HEK293 (cell line): Measurements from ENCODE around the gene RIN3.

Experiments
- CTCF ChIA-PET: fragments of 350-600 bp; formaldehyde crosslinking; extraction: SDS; loops from one replicate; lab custom pipeline; 2021; ENCODE audit warnings: antibody characterized with exemption; lab: Yijun Ruan, JAX
- POLR2A ChIA-PET: fragments of 300-600 bp; formaldehyde crosslinking; extraction: SDS; loops from one replicate; lab custom pipeline; 2020; ENCODE audit warnings: antibody characterized with exemption, inconsistent platforms; lab: Yijun Ruan, JAX
- H3K27ac ChIP-seq: fragments of 200-500 bp; sonication (Bioruptor generic); 2 replicates; pipeline ENCODE4 v1.5.1; 2014; ENCODE audit warnings: low read depth, low read length, control low read depth, inconsistent platforms; ENCODE audit errors: extremely low read depth
- H3K36me3 ChIP-seq, 2 experiments: fragments of 200-500 bp in 1 of 2; sonication (Bioruptor generic) in 1 of 2; 1 replicate in 1 of 2; 2 replicates in 1 of 2; pipeline ENCODE4 v1.5.1; 2014 to 2017; ENCODE audit warnings: inconsistent platforms in 2 of 2, low read length in 2 of 2; ENCODE audit not compliant: control insufficient read depth in 2 of 2, insufficient read depth in 1 of 2
- H3K4me1 ChIP-seq: fragments of 200-500 bp; sonication (Bioruptor generic); 2 replicates; pipeline ENCODE4 v1.5.1; 2014; ENCODE audit warnings: mild to moderate bottlenecking, low read length, inconsistent platforms; ENCODE audit not compliant: control insufficient read depth, insufficient read depth
- H3K4me3 ChIP-seq: 2 replicates; pipeline ENCODE4 v1.5.1; 2011; ENCODE audit warnings: low read depth, mild to moderate bottlenecking, control low read depth, low read length, moderate library complexity
- H3K9me3 ChIP-seq: fragments of 200-500 bp; sonication (Bioruptor generic); 2 replicates; pipeline ENCODE4 v1.5.1; 2014; ENCODE audit warnings: low read depth, low read length, inconsistent platforms; ENCODE audit not compliant: control insufficient read depth, insufficient read depth
- HOXA7 ChIP-seq: sonication (generic); formaldehyde crosslinking; IDR thresholded peaks from 2 replicates; pipeline ENCODE4 v1.8.1; 2022; ENCODE audit warnings: missing genetic modification reagents, borderline replicate concordance
- MZF1 ChIP-seq: fragments of 450-650 bp; formaldehyde crosslinking; IDR thresholded peaks from 2 replicates; pipeline ENCODE4 v1.5.1; 2017; ENCODE audit warnings: missing biosample characterization, missing genetic modification characterization, borderline replicate concordance
- YY2 ChIP-seq: fragments of 450-650 bp; formaldehyde crosslinking; IDR thresholded peaks from 2 replicates; pipeline ENCODE4 v1.5.1; 2016; ENCODE audit warnings: missing biosample characterization, missing genetic modification characterization
- ZBTB17 ChIP-seq: fragments of 450-650 bp; formaldehyde crosslinking; IDR thresholded peaks from 2 replicates; pipeline ENCODE4 v1.5.1; 2016; ENCODE audit warnings: missing biosample characterization, missing genetic modification characterization
- ZFP69B ChIP-seq: fragments of 450-650 bp; formaldehyde crosslinking; IDR thresholded peaks from 2 replicates; pipeline ENCODE4 v1.5.1; 2016; ENCODE audit warnings: missing biosample characterization, missing genetic modification characterization
- ZNF10 ChIP-seq: fragments of 450-650 bp; formaldehyde crosslinking; IDR thresholded peaks from 2 replicates; pipeline ENCODE4 v1.5.1; 2017; ENCODE audit warnings: missing biosample characterization, missing genetic modification characterization
- ZNF138 ChIP-seq: fragments of 450-650 bp; formaldehyde crosslinking; IDR thresholded peaks from 2 replicates; pipeline ENCODE4 v1.5.1; 2016; ENCODE audit warnings: missing biosample characterization, missing genetic modification characterization, borderline replicate concordance
- ZNF174 ChIP-seq: fragments of 450-650 bp; formaldehyde crosslinking; IDR thresholded peaks from 2 replicates; pipeline ENCODE4 v1.5.0; 2017; ENCODE audit warnings: missing biosample characterization, mild to moderate bottlenecking, missing genetic modification characterization
- ZNF248 ChIP-seq: fragments of 450-650 bp; formaldehyde crosslinking; IDR thresholded peaks from 2 replicates; pipeline ENCODE4 v1.5.1; 2017; ENCODE audit warnings: missing biosample characterization, missing genetic modification characterization
- ZNF292 ChIP-seq: fragments of 450-650 bp; formaldehyde crosslinking; IDR thresholded peaks from 2 replicates; pipeline ENCODE4 v1.5.1; 2016; ENCODE audit warnings: low read depth, missing biosample characterization, missing genetic modification characterization, borderline replicate concordance
- ZNF350 ChIP-seq: fragments of 450-650 bp; formaldehyde crosslinking; IDR thresholded peaks from 2 replicates; pipeline ENCODE4 v1.5.0; 2017; ENCODE audit warnings: missing biosample characterization, mild to moderate bottlenecking, missing genetic modification characterization
- ZNF37A ChIP-seq: fragments of 450-650 bp; IDR thresholded peaks from 2 replicates; pipeline ENCODE4 v1.5.1; 2018; ENCODE audit warnings: missing biosample characterization, missing genetic modification characterization
- ZNF48 ChIP-seq: fragments of 450-650 bp; formaldehyde crosslinking; IDR thresholded peaks from 2 replicates; pipeline ENCODE4 v1.5.1; 2016; ENCODE audit warnings: missing biosample characterization, missing genetic modification characterization
- ZNF514 ChIP-seq: fragments of 450-650 bp; formaldehyde crosslinking; IDR thresholded peaks from 2 replicates; pipeline ENCODE4 v1.5.1; 2016; ENCODE audit warnings: missing biosample characterization, missing genetic modification characterization
- ZNF529 ChIP-seq: fragments of 450-650 bp; formaldehyde crosslinking; IDR thresholded peaks from 2 replicates; pipeline ENCODE4 v1.5.1; 2017; ENCODE audit warnings: missing genetic modification characterization, missing biosample characterization; ENCODE audit not compliant: insufficient replicate concordance
- ZNF610 ChIP-seq: fragments of 450-650 bp; formaldehyde crosslinking; IDR thresholded peaks from 2 replicates; pipeline ENCODE4 v1.5.1; 2016; ENCODE audit warnings: missing biosample characterization, missing genetic modification characterization, borderline replicate concordance
- ZSCAN16 ChIP-seq: fragments of 450-650 bp; formaldehyde crosslinking; IDR thresholded peaks from 2 replicates; pipeline ENCODE4 v1.5.1; 2016; ENCODE audit warnings: missing biosample characterization, missing genetic modification characterization
- TF ChIP-seq, protein P1 (sequence below): fragments of 450-650 bp; formaldehyde crosslinking; IDR thresholded peaks from 2 replicates; pipeline ENCODE4 v1.5.1; 2016; ENCODE audit warnings: missing biosample characterization, missing genetic modification characterization
- TF ChIP-seq, protein P2 (sequence below): fragments of 450-650 bp; formaldehyde crosslinking; optimal IDR thresholded peaks from 2 replicates; pipeline ENCODE3; 2016; ENCODE audit warnings: missing biosample characterization, mild to moderate bottlenecking, missing genetic modification characterization
- TF ChIP-seq, protein P3 (sequence below): sonication (generic); formaldehyde crosslinking; IDR thresholded peaks from 2 replicates; pipeline ENCODE4 v1.8.1; 2022; ENCODE audit warnings: mild to moderate bottlenecking, moderate library complexity, missing genetic modification reagents
- TF ChIP-seq, protein P4 (sequence below): fragments of 450-650 bp; formaldehyde crosslinking; conservative IDR thresholded peaks from 2 replicates; pipeline ENCODE4 v1.5.1; 2016; ENCODE audit warnings: low read depth, missing biosample characterization, missing genetic modification characterization
- TF ChIP-seq, protein P5 (sequence below): fragments of 450-650 bp; formaldehyde crosslinking; IDR thresholded peaks from 2 replicates; pipeline ENCODE4 v1.5.1; 2016; ENCODE audit warnings: missing biosample characterization, missing genetic modification characterization
- TF ChIP-seq, protein P6 (sequence below): fragments of 450-650 bp; formaldehyde crosslinking; IDR thresholded peaks from 2 replicates; pipeline ENCODE4 v1.5.1; 2016; ENCODE audit warnings: missing biosample characterization, missing genetic modification characterization

Gene RIN3

DNA sequence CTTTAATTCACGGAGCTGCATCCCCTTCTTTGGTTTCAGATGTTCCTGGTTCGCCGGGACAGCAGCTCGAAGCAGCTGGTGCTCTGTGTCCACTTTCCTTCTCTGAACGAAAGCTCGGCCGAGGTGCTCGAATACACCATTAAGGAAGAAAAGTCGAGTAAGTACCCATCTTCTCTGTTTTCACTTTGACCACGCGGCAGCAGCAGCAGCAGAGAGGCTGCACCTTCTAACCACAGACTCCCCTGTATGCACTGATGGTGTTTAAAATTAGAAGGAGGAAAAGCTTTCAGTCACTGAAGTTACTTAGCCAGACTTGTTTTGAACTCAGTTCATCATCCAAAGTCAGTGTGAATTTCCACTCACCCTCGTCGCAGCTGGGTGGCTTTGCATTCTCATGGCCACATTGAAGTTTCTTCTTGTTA, 63.8 kb downstream of the RIN3 start:
- H3K4me1 ChIP-seq: no peaks in the 10 kb centered on the region
- CTCF ChIA-PET: no interaction called here
- TF ChIP-seq MZF1 (tag by site-specific recombination) (no peak), ZNF514 (no peak), HOXA7 (CRISPR knock-in tag) (no peak), ZFP69B (tag by site-specific recombination) (no peak), ZNF138 (tag by site-specific recombination) (no peak), ZSCAN16 (tag by site-specific recombination) (no peak), ZNF48 (tag by site-specific recombination) (no peak), ZNF529 (tag by site-specific recombination) (no peak), ZNF610 (tag by site-specific recombination) (no peak), ZNF174 (tag by site-specific recombination) (no peak), ZNF10 (tag by site-specific recombination) (no peak), ZNF292 (tag by site-specific recombination) (no peak)
- TF ChIP-seq, protein P1, sequence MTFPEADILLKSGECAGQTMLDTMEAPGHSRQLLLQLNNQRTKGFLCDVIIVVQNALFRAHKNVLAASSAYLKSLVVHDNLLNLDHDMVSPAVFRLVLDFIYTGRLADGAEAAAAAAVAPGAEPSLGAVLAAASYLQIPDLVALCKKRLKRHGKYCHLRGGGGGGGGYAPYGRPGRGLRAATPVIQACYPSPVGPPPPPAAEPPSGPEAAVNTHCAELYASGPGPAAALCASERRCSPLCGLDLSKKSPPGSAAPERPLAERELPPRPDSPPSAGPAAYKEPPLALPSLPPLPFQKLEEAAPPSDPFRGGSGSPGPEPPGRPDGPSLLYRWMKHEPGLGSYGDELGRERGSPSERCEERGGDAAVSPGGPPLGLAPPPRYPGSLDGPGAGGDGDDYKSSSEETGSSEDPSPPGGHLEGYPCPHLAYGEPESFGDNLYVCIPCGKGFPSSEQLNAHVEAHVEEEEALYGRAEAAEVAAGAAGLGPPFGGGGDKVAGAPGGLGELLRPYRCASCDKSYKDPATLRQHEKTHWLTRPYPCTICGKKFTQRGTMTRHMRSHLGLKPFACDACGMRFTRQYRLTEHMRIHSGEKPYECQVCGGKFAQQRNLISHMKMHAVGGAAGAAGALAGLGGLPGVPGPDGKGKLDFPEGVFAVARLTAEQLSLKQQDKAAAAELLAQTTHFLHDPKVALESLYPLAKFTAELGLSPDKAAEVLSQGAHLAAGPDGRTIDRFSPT (tag by site-specific recombination): no peak
- TF ChIP-seq, protein P2, sequence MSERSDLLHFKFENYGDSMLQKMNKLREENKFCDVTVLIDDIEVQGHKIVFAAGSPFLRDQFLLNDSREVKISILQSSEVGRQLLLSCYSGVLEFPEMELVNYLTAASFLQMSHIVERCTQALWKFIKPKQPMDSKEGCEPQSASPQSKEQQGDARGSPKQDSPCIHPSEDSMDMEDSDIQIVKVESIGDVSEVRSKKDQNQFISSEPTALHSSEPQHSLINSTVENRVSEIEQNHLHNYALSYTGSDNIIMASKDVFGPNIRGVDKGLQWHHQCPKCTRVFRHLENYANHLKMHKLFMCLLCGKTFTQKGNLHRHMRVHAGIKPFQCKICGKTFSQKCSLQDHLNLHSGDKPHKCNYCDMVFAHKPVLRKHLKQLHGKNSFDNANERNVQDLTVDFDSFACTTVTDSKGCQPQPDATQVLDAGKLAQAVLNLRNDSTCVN (tag by site-specific recombination): no peak
- TF ChIP-seq, all 188 proteins: peak for 0
- H3K36me3 ChIP-seq: no peaks in the 10 kb centered on the region
- H3K4me3 ChIP-seq: no peak overlapping the region
- POLR2A ChIA-PET: no interaction called here
- no peaks in the 10 kb centered on the region for H3K9me3 ChIP-seq
- H3K27ac ChIP-seq: no peak overlapping the region

DNA sequence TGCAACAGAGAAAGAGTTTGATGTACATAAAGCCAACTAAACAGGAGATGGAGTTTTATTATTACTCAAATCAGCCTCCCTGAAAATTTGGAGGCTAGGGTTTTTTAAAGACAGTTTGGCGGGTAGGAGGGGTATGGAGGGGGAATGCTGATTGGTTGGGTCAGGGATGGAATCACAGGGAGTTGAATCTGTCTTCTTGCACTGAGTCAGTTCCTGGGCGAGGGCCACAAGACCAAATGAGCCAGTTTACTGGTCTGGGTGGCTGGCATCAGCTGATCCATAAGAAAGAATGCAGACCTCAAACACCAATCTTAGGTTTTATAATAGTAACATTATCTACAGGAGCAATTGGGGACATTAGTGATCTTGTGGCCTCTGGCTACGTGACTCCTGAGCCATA, 64.9 kb downstream of the RIN3 start:
- H3K9me3 ChIP-seq: no peaks in the 10 kb centered on the region
- no peaks in the 10 kb centered on the region for H3K4me1 ChIP-seq
- no peak overlapping the region for H3K27ac ChIP-seq
- ChIA-PET CTCF (no interaction called here), POLR2A (no interaction called here)
- no peaks in the 10 kb centered on the region for H3K36me3 ChIP-seq
- H3K4me3 ChIP-seq: no peak overlapping the region
- TF ChIP-seq, protein P3, sequence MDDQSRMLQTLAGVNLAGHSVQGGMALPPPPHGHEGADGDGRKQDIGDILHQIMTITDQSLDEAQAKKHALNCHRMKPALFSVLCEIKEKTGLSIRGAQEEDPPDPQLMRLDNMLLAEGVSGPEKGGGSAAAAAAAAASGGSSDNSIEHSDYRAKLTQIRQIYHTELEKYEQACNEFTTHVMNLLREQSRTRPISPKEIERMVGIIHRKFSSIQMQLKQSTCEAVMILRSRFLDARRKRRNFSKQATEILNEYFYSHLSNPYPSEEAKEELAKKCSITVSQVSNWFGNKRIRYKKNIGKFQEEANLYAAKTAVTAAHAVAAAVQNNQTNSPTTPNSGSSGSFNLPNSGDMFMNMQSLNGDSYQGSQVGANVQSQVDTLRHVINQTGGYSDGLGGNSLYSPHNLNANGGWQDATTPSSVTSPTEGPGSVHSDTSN (CRISPR knock-in tag): no peak
- TF ChIP-seq, protein P4, sequence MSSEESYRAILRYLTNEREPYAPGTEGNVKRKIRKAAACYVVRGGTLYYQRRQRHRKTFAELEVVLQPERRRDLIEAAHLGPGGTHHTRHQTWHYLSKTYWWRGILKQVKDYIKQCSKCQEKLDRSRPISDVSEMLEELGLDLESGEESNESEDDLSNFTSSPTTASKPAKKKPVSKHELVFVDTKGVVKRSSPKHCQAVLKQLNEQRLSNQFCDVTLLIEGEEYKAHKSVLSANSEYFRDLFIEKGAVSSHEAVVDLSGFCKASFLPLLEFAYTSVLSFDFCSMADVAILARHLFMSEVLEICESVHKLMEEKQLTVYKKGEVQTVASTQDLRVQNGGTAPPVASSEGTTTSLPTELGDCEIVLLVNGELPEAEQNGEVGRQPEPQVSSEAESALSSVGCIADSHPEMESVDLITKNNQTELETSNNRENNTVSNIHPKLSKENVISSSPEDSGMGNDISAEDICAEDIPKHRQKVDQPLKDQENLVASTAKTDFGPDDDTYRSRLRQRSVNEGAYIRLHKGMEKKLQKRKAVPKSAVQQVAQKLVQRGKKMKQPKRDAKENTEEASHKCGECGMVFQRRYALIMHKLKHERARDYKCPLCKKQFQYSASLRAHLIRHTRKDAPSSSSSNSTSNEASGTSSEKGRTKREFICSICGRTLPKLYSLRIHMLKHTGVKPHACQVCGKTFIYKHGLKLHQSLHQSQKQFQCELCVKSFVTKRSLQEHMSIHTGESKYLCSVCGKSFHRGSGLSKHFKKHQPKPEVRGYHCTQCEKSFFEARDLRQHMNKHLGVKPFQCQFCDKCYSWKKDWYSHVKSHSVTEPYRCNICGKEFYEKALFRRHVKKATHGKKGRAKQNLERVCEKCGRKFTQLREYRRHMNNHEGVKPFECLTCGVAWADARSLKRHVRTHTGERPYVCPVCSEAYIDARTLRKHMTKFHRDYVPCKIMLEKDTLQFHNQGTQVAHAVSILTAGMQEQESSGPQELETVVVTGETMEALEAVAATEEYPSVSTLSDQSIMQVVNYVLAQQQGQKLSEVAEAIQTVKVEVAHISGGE (tag by site-specific recombination): no peak
- TF ChIP-seq, protein P5, sequence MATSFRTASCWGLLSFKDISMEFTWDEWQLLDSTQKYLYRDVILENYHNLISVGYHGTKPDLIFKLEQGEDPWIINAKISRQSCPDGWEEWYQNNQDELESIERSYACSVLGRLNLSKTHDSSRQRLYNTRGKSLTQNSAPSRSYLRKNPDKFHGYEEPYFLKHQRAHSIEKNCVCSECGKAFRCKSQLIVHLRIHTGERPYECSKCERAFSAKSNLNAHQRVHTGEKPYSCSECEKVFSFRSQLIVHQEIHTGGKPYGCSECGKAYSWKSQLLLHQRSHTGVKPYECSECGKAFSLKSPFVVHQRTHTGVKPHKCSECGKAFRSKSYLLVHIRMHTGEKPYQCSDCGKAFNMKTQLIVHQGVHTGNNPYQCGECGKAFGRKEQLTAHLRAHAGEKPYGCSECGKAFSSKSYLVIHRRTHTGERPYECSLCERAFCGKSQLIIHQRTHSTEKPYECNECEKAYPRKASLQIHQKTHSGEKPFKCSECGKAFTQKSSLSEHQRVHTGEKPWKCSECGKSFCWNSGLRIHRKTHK (tag by site-specific recombination): no peak
- TF ChIP-seq YY2: no peak
- TF ChIP-seq, protein P6, sequence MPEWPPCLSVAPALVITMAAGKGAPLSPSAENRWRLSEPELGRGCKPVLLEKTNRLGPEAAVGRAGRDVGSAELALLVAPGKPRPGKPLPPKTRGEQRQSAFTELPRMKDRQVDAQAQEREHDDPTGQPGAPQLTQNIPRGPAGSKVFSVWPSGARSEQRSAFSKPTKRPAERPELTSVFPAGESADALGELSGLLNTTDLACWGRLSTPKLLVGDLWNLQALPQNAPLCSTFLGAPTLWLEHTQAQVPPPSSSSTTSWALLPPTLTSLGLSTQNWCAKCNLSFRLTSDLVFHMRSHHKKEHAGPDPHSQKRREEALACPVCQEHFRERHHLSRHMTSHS (tag by site-specific recombination): no peak
- no peak for TF ChIP-seq ZNF37A
- TF ChIP-seq ZNF138 (tag by site-specific recombination): no peak
- TF ChIP-seq, protein P2 (tag by site-specific recombination): no peak
- TF ChIP-seq ZNF248 (tag by site-specific recombination): no peak
- TF ChIP-seq ZBTB17 (tag by site-specific recombination): no peak
- no peak for TF ChIP-seq ZNF350 (tag by site-specific recombination)
